CD4-positive, alpha-beta T cell treated with Interleukin-6 for 4 hours (primary cell): Measurements from ENCODE around the gene ZNF211.

Source experiments
- DNase-seq: peaks from one replicate; pipeline ENCODE4 v3.0.0-alpha.2; 2020; ENCODE audit warnings: mixed read lengths

ZNF211 gene

DNA sequence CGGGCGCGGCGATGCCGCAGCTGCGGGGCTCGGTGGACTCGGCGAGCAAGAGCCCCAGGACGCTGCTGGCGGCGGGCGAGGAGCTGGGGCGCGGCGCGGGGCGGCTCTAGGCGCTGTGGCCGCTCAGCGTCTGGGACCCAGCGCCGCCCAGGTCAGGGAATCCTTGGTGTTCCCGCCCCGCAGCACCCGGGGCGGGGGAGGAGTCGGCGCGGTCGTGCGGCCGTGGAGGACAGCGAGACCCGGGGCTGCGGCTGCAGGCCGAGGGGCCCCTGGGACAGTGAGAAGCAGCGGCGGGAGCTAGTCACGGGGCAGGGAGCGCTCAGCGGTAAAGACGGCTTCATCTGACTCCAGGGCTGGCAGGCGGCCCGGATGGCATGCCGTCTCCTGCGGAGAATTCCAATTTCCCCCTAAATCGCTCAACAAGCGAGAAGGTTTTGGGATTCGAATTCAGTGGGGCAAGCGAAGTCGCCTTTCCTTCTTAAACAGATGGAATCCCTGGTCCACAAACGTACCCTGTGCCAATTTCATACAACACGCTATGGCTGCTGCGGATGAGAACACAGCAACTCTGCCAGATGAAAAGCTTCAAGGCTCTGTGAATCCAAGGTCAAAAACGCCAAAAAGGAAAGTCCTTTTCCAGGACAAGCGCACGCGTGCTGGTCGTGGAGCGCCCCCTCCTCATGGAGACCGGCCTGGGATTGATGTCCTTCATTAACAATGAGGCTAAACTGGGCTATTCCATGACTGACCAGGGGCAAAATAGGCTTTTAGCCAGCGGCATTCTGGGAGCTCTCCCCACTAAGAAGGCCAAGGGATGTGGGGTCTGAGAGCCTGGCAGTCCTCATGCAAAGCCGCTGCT, 31.5 kb downstream of the ZNF211 start:
- no peak for DNase-seq

DNA sequence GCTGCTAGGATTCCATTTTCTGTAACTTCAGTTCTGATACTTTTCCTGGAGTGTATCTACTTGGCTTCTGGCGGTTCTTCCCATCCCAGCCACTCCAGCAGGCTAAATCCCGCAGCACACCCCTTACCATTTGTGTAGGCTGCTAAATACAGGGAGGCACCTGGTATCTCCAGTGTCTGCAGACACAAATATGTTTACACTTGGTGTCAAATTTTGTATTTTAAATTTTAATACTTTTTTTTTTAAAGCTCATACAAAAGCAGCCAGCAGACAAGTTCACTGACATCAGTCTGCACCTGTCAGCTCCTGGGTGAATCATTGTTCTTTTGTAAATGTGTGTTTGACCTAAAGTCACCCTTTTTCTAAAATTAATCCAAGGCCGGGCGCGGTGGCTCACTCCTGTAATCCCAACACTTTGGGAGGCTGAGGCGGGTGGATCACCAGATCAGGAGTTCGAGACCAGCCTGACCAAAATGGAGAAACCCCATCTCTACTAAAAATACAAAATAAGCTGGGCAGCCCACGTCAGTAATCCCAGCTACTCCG, 32.4 kb downstream of the ZNF211 start:
- DNase-seq, result no peak

GRCh38 chr19:57667228-57667627, 34.3 kb downstream of the ZNF211 start:
- DNase-seq, result no peak

DNA sequence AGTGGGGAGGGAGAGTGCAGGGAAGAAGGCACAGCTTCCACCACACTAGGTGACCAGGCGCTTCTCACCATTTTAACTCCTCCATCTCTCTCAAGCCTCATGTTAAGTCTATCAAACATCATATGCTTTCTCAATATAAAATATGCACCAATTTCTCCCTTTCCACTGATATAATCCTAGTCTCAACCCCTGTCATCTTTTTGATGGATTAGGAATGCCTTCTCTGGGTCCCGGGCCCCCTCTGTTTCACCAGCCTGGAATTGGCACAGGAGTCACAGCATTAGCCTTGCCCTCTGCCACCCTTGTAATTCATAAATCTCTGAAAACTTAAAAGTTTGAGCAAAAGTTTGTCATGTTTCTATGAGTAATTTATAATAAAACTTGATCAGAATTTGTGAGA, 35.7 kb downstream of the ZNF211 start, which contains the start of gene ZSCAN4:
Gene ZSCAN4 (plus strand): TSS at position 301 of the 400 bp plus-strand sequence. CDS start 7,211 bp downstream, outside the sequence.
- DNase-seq, result no peak

DNA sequence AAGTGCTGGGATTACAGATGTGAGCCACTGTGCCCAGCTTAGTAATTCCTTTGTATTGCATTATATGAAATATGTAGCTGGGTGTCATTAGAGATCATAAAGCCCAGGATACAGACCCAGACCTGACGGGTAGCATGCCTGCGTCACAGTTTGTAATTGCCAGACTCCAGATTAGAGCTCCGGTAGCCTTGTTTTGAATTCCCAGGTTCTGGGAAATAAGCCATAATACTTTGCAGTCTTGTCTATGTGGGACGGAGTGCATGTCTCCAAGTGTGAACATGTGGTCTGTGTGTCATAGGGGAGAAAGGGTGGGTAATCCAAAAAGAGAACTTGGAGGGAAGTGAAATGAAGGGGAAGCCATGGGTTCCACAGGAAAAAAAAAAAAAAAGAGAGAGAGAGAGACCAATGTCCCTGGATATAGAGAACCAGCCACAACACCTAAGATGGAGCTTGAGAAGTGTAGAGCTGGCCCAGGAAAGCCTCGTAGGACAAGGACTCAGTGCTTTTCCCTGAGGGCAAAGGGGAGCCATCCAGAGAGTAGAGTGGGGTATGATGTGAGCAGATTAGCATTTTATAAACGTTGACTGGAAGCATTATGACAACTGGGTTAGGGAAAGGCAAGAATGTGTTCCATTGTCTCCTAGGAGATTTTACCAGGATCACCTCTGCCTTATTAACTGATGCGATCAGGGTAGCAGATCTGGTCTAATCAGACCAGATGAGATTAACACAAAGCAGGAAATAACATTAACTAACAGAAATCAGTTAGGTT, 38.3 kb downstream of the ZNF211 start:
- DNase-seq, result no peak

DNA sequence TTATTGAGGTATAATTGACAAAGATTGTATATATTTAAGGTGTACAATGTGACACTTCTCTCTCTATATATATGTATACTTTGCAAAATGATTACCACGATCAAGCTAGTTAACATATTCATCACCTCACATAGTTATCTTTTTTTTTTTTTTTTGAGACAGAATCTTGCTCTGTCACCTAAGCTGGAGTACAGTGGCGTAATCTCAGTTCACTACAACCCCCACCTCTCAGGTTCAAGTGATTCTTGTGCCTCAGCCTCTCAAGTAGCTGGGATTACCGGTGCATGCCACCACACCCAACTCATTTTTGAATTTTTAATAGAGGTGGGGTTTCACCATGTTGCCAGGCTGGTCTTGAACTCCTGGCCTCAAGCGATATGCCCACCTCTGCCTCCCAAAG, 39.5 kb downstream of the ZNF211 start:
- DNase-seq, result no peak

DNA sequence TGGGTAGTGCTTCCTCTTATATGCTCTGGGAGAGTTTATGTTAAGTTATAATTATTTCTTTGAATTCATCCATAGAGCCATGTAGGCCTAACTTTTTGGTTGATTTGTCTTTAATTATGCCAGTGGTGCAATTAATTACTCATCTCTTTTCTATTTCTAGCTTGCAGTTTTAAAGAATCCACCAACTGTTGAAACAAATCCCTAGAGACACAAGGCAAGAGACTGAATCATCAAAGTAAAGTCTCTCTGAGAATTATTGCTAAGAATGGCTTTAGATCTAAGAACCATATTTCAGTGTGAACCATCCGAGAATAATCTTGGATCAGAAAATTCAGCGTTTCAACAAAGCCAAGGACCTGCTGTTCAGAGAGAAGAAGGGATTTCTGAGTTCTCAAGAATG, 42.9 kb downstream of the ZNF211 start:
- no peak for DNase-seq

DNA sequence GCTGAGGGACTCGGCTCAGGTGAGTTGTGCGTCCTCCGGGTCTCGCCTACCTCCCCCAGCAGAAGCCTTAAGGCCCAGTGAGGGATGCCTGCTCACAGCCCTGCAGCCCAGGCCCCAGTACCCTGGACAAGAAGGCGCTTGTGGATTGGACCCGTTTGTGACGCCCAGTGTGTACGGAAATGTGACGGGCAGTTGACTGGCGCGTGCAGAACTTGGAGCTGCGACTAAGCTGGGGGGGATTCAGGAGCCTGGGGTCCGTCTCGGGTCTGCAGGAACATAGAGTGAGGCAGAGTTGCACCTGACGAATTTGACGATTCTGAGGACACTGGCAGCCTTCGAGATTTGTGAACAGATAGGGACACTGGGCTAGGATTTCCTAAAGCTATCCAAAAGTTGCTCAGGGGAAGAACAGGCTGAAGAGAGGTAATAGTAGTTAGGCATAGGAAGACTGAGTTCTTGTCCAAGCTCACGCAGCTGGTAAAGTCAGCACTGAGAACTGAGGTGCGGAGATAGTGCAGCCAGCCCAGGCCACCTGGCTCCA, 49.3 kb downstream of the ZNF211 start:
- no peak for DNase-seq

- no peak for DNase-seq
Measured at GRCh38 chr19:57686727-57687126, 53.8 kb downstream of the ZNF211 start.

DNA sequence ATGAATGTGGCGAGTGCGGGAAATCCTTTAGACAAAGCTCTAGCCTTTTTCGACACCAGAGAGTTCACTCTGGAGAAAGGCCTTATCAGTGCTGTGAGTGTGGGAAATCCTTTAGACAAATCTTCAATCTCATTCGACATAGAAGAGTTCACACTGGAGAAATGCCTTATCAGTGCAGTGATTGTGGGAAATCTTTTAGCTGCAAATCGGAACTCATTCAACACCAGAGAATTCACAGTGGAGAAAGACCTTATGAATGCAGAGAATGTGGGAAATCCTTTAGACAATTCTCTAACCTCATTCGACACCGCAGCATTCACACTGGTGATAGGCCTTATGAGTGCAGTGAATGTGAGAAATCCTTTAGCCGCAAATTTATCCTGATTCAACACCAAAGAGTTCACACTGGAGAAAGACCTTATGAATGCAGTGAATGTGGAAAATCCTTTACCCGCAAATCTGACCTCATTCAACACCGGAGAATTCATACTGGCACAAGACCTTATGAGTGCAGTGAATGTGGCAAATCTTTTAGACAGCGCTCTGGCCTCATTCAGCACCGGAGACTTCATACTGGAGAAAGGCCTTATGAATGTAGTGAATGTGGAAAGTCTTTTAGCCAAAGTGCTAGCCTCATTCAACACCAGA, 54.5 kb downstream of the ZNF211 start:
- no peak for DNase-seq

- DNase-seq, result no peak
Measured at GRCh38 chr19:57688011-57688763, 55.2 kb downstream of the ZNF211 start.

GRCh38 chr19:57689750-57690149, 56.8 kb downstream of the ZNF211 start:
- no peak for DNase-seq
